PC-3 (cell line): Measurements from ENCODE around the gene TAS1R1. TPM values are rescaled to one million over a fixed set of nuclear protein-coding genes. Genes with fewer than 3 reads are reported as not detected.
A peak's percentile ranks its signal among the peaks of the same experiment; 100 is the strongest.

ENCODE experiments used
- ATAC-seq: fragments of 200-7000 bp; cut with Tn5 transposase; 2 replicates; pipeline ENCODE4 v1.9.1; 2020; ENCODE audit warnings: mild to moderate bottlenecking, moderate library complexity
- BruUV-seq: library from RNA; stranded (reverse); fragments of 400-500 nt; replicated peaks from 2 replicates; lab custom pipeline; 2021; lab: Mats Ljungman, UMichigan
- CTCF ChIA-PET: fragments of 300-600 bp; sonication (Branson Sonifier 250); formaldehyde crosslinking; loops from one replicate; lab custom pipeline; 2022; ENCODE audit warnings: antibody characterized with exemption; lab: Charles Lee
- POLR2A ChIA-PET: fragments of 300-600 bp; sonication (Branson Sonifier 250); formaldehyde crosslinking; loops from one replicate; lab custom pipeline; 2022; ENCODE audit warnings: antibody characterized with exemption; ENCODE audit not compliant: unreplicated experiment; lab: Charles Lee
- DNase-seq: peaks from one replicate; pipeline ENCODE4 v3.0.0-alpha.2; 2015
- H2AFZ ChIP-seq: fragments of 300-600 bp; sonication (generic); 2 replicates; pipeline ENCODE4 v1.6.0; 2016; ENCODE audit warnings: antibody characterized with exemption, low read length
- H3F3A ChIP-seq: fragments of 300-600 bp; sonication (generic); one replicate; pipeline ENCODE4 v1.6.0; 2017; ENCODE audit warnings: antibody characterized with exemption, low read length, control low read depth, mild to moderate bottlenecking; ENCODE audit not compliant: unreplicated experiment
- H3K27ac ChIP-seq: fragments of 300-600 bp; sonication (generic); 2 replicates; pipeline ENCODE4 v1.5.1; 2016; ENCODE audit warnings: mild to moderate bottlenecking, low read length
- H3K27me3 ChIP-seq: fragments of 300-600 bp; sonication (generic); 2 replicates; pipeline ENCODE4 v1.6.1; 2016; ENCODE audit warnings: low read length, mixed read lengths
- H3K36me3 ChIP-seq: fragments of 300-600 bp; sonication (generic); 2 replicates; pipeline ENCODE4 v1.6.1; 2016; ENCODE audit warnings: low read depth, mixed run types, low read length, mixed read lengths
- H3K4me1 ChIP-seq: fragments of 300-600 bp; sonication (generic); 2 replicates; pipeline ENCODE4 v1.5.1; 2016; ENCODE audit warnings: low read length; ENCODE audit not compliant: insufficient read depth
- H3K4me2 ChIP-seq: fragments of 300-600 bp; sonication (generic); 2 replicates; pipeline ENCODE4 v1.6.0; 2016; ENCODE audit warnings: low read length
- H3K4me3 ChIP-seq: fragments of 300-600 bp; sonication (generic); 2 replicates; pipeline ENCODE4 v1.5.1; 2016; ENCODE audit warnings: mild to moderate bottlenecking, low read length, mixed read lengths
- H3K79me2 ChIP-seq: fragments of 300-600 bp; sonication (generic); 2 replicates; pipeline ENCODE4 v1.6.1; 2017; ENCODE audit warnings: low read length, mixed read lengths
- H3K9ac ChIP-seq: fragments of 300-600 bp; sonication (generic); 2 replicates; pipeline ENCODE4 v1.6.0; 2016; ENCODE audit warnings: mild to moderate bottlenecking, low read length
- H3K9me2 ChIP-seq: fragments of 300-600 bp; sonication (generic); replicated peaks from 2 replicates; pipeline ENCODE4 v1.6.1; 2016; ENCODE audit warnings: mixed run types, low read length, mixed read lengths
- H3K9me3 ChIP-seq: fragments of 300-600 bp; sonication (generic); 2 replicates; pipeline ENCODE4 v1.6.1; 2016; ENCODE audit warnings: low read length, mixed read lengths
- H4K20me1 ChIP-seq: fragments of 300-600 bp; sonication (generic); 2 replicates; pipeline ENCODE4 v1.6.1; 2016; ENCODE audit warnings: low read length, mixed read lengths
- CTCF ChIP-seq: fragments of 300-600 bp; sonication (generic); conservative IDR thresholded peaks from 2 replicates; pipeline ENCODE4 v1.5.1; 2017; ENCODE audit warnings: antibody characterized with exemption, low read depth, mild to moderate bottlenecking, low read length
- EZH2 ChIP-seq: fragments of 300-600 bp; sonication (generic); IDR thresholded peaks from one replicate; pipeline ENCODE4 v1.6.1; 2017; ENCODE audit warnings: antibody characterized with exemption, mild to moderate bottlenecking, low read length; ENCODE audit not compliant: unreplicated experiment
- EZH2phosphoT487 ChIP-seq: fragments of 300-600 bp; sonication (generic); IDR thresholded peaks from 2 replicates; pipeline ENCODE4 v1.6.1; 2018; ENCODE audit warnings: mild to moderate bottlenecking, antibody characterized with exemption, low read length, borderline replicate concordance
- intact Hi-C: fragments of 100-400 bp; cut with micrococcal nuclease; formaldehyde crosslinking; loops from 2 replicates; pipeline ENCODE4 v1.9.0; 2023
- total RNA-seq: library from RNA; depleted of rRNA; stranded (reverse); fragments of >200 nt; gene quantifications from 2 replicates; pipeline ENCODE4 v1.2.3, GENCODE V29; 2014

The TAS1R1 gene
- total RNA-seq, 1 experiment from 2014 or later: not detected

GRCh38 chr1:6614929-6615785, 60.0 kb downstream of the TAS1R1 start:
- H3K4me3 ChIP-seq: peak overlapping the region; percentile 82
- ChIA-PET POLR2A (interaction anchor here (0.6 kb wide), 2 partner anchors 15 to 89 kb away, joined by 3 to 6 read pairs; no protein-coding TSS in a partner anchor), CTCF (no interaction called here)
- no peaks in the 10 kb centered on the region for H4K20me1 ChIP-seq
- peaks cover 4% of the 10 kb centered on the region for H3F3A ChIP-seq
- no peaks in the 10 kb centered on the region for H3K9me3 ChIP-seq
- BruUV-seq: no TSS peak
- ATAC-seq: no peak
- peaks cover 18% of the 10 kb centered on the region; the same call in 1 of the 2 replicates for H3K36me3 ChIP-seq
- H3K4me2 ChIP-seq: peak overlapping the region; percentile 98
- peak overlapping the region; percentile 76 for H2AFZ ChIP-seq
- H3K9ac ChIP-seq: peak overlapping the region; percentile 70
- H3K27me3 ChIP-seq: no peaks in the 10 kb centered on the region
- H3K79me2 ChIP-seq: peaks cover 58% of the 10 kb centered on the region
- no peak overlapping the region for H3K27ac ChIP-seq
- TF ChIP-seq CTCF (no peak), EZH2phosphoT487 (no peak), EZH2 (no peak)
- intact Hi-C loops: no loop called here
- H3K4me1 ChIP-seq: peaks cover 12% of the 10 kb centered on the region
- DNase-seq: no peak
- no peaks in the 10 kb centered on the region for H3K9me2 ChIP-seq

GRCh38 chr1:6619045-6619444, 63.9 kb downstream of the TAS1R1 start:
- no peak overlapping the region for H2AFZ ChIP-seq
- ChIA-PET POLR2A (interaction anchor here (0.7 kb wide), 1 partner anchor 165 kb away, joined by 4 read pairs; no protein-coding TSS in a partner anchor), CTCF (no interaction called here)
- DNase-seq (no peak), ATAC-seq (no peak)
- H3K4me1 ChIP-seq: peaks cover 6% of the 10 kb centered on the region
- TF ChIP-seq EZH2phosphoT487 (no peak), CTCF (no peak), EZH2 (no peak)
- no peaks in the 10 kb centered on the region for H3K9me2 ChIP-seq
- peaks cover 62% of the 10 kb centered on the region for H3K79me2 ChIP-seq
- no peaks in the 10 kb centered on the region for H3K9me3 ChIP-seq
- no peaks in the 10 kb centered on the region for H4K20me1 ChIP-seq
- intact Hi-C loops: no loop called here
- no TSS peak for BruUV-seq
- no peak overlapping the region for H3K4me2 ChIP-seq
- no peak overlapping the region for H3K4me3 ChIP-seq
- H3K9ac ChIP-seq: no peak overlapping the region
- H3F3A ChIP-seq: peaks cover 3% of the 10 kb centered on the region
- H3K36me3 ChIP-seq: peaks cover 42% of the 10 kb centered on the region; the same call in 1 of the 2 replicates
- H3K27ac ChIP-seq: no peak overlapping the region
- H3K27me3 ChIP-seq: no peaks in the 10 kb centered on the region
